K562 (cell line): Measurements from ENCODE around the gene TNIP1. TPM values are rescaled to one million over a fixed set of nuclear protein-coding genes. Genes with fewer than 3 reads are reported as not detected.

Experiments
- ATAC-seq: fragments of 200-7000 bp; cut with Tn5 transposase; 3 replicates; pipeline ENCODE4 v1.9.1; 2020; ENCODE audit warnings: moderate library complexity
- BruUV-seq: library from RNA; stranded (reverse); fragments of 400-500 nt; replicated peaks from 2 replicates; lab custom pipeline; 2021; lab: Mats Ljungman, UMichigan
- CTCF ChIA-PET: fragments of 300-600 bp; formaldehyde crosslinking; extraction: SDS; loops from one replicate; lab custom pipeline; 2021; ENCODE audit warnings: low intra/inter-chr PET ratio; lab: Yijun Ruan, JAX
- POLR2A ChIA-PET: fragments of 300-600, 350-650 bp; sonication (Branson Sonifier 250); formaldehyde crosslinking; extraction: SDS; loops from one replicate; lab custom pipeline; 2021; ENCODE audit warnings: antibody characterized with exemption, inconsistent platforms; lab: Yijun Ruan, JAX
- DNase-seq, 4 experiments: peaks; one replicate each; pipeline versions ENCODE4 v3.0.0 to v3.0.0-alpha.2; 2011 to 2018; ENCODE audit warnings: low spot score in 3 of 4, mixed read lengths in 3 of 4; ENCODE audit errors: extremely low read depth in 1 of 4
- FAIRE-seq: peaks from 2 replicates; lab custom pipeline; 2011; peaks lifted over from hg19 to GRCh38; lab: Jason Lieb, UNC
- H2AFZ ChIP-seq: 2 replicates; pipeline ENCODE4 v1.6.0; 2011; ENCODE audit warnings: low read depth, low read length, control low read depth, inconsistent platforms
- H3K27ac ChIP-seq: fragments of 200-600 bp; 3 replicates; pipeline ENCODE4 v1.8.0; 2011; ENCODE audit warnings: low read depth, mild to moderate bottlenecking, control low read depth, inconsistent platforms, low read length, moderate library complexity, mixed read lengths; ENCODE audit errors: extremely low read depth
- H3K27me3 ChIP-seq, 2 experiments: fragments of 300-600 bp in 1 of 2; 2 replicates in 1 of 2; 3 replicates in 1 of 2; pipeline versions ENCODE4 v1.6.0 to v1.8.0; 2011; ENCODE audit warnings: inconsistent platforms in 2 of 2, low read length in 2 of 2, mild to moderate bottlenecking in 1 of 2, mixed read lengths in 1 of 2, moderate library complexity in 1 of 2; ENCODE audit not compliant: control insufficient read depth in 2 of 2, insufficient read depth in 2 of 2
- H3K36me3 ChIP-seq: fragments of 300-600 bp; 3 replicates; pipeline ENCODE4 v1.8.0; 2011; ENCODE audit warnings: mild to moderate bottlenecking, low read length, inconsistent platforms; ENCODE audit not compliant: control insufficient read depth, insufficient read depth
- H3K4me1 ChIP-seq, 2 experiments: fragments of 200-600 bp in 1 of 2; replicated peaks in 1 of 2; 2 replicates in 1 of 2; 3 replicates in 1 of 2; pipeline versions ENCODE4 v1.5.1 to v1.8.0; 2011; ENCODE audit warnings: inconsistent platforms in 2 of 2, low read length in 2 of 2, mild to moderate bottlenecking in 1 of 2, mixed read lengths in 1 of 2, moderate library complexity in 1 of 2; ENCODE audit not compliant: control insufficient read depth in 2 of 2, insufficient read depth in 2 of 2
- H3K4me2 ChIP-seq: 2 replicates; pipeline ENCODE4 v1.6.1; 2011; ENCODE audit warnings: low read length, control low read depth, inconsistent platforms, mixed read lengths; ENCODE audit not compliant: insufficient read depth
- H3K4me3 ChIP-seq: fragments of 200-600 bp; sonication (generic), shearing (Covaris generic); 2 replicates; pipeline ENCODE4 v1.5.1; 2016; ENCODE audit warnings: control low read depth, inconsistent platforms
- H3K79me2 ChIP-seq: fragments of 200-600 bp; 3 replicates; pipeline ENCODE4 v1.8.0; 2011; ENCODE audit warnings: low read length, inconsistent platforms; ENCODE audit not compliant: control insufficient read depth, insufficient read depth
- H3K9ac ChIP-seq, 2 experiments: 2 replicates each; pipeline versions ENCODE4 v1.6.0 to v1.6.1; 2011; ENCODE audit warnings: low read depth in 2 of 2, low read length in 2 of 2, control low read depth in 1 of 2, inconsistent platforms in 1 of 2, mild to moderate bottlenecking in 1 of 2, mixed read lengths in 1 of 2; ENCODE audit not compliant: insufficient read depth in 1 of 2
- H3K9me1 ChIP-seq: one replicate; pipeline ENCODE4 v1.6.0; 2011; ENCODE audit warnings: inconsistent platforms, mild to moderate bottlenecking, low read length, moderate library complexity; ENCODE audit not compliant: control insufficient read depth, insufficient read depth
- H3K9me3 ChIP-seq: replicated peaks from 2 replicates; pipeline ENCODE4 v1.5.1; 2011; ENCODE audit warnings: low read depth, low read length, inconsistent platforms; ENCODE audit not compliant: control insufficient read depth, insufficient read depth
- H4K20me1 ChIP-seq: replicated peaks from 2 replicates; pipeline ENCODE4 v1.6.1; 2011; ENCODE audit warnings: low read length, inconsistent platforms, mixed read lengths; ENCODE audit not compliant: control insufficient read depth, insufficient read depth
- CHD2 ChIP-seq: IDR thresholded peaks from 2 replicates; pipeline ENCODE4 v1.6.1; 2011; ENCODE audit warnings: low read depth, low read length
- GTF2A2 ChIP-seq: IDR thresholded peaks from 2 replicates; pipeline ENCODE4 v1.6.1; 2016; ENCODE audit warnings: mild to moderate bottlenecking, missing genetic modification characterization, missing compliant biosample characterization
- HOXB6 ChIP-seq: fragments of 250-450 bp; sonication (Bioruptor Pico); IDR thresholded peaks from 2 replicates; pipeline ENCODE4 v1.5.1; 2022; ENCODE audit warnings: mild to moderate bottlenecking, borderline replicate concordance
- KAT2B ChIP-seq: IDR thresholded peaks from one replicate; pipeline ENCODE4 v1.6.1; 2012; ENCODE audit warnings: low read depth, mild to moderate bottlenecking, control low read depth, inconsistent platforms, low read length, moderate library complexity
- MCM2 ChIP-seq: fragments of 450-650 bp; IDR thresholded peaks from 2 replicates; pipeline ENCODE4 v1.6.1; 2017; ENCODE audit warnings: low read depth, mild to moderate bottlenecking
- NBN ChIP-seq: fragments of 450-650 bp; IDR thresholded peaks from 2 replicates; pipeline ENCODE4 v1.6.1; 2016; ENCODE audit warnings: low read depth, mild to moderate bottlenecking
- PTTG1 ChIP-seq: fragments of 450-650 bp; IDR thresholded peaks from 2 replicates; pipeline ENCODE4 v1.6.1; 2016; ENCODE audit warnings: low read depth, mild to moderate bottlenecking, missing genetic modification characterization, missing compliant biosample characterization
- SIN3B ChIP-seq: fragments of 450-650 bp; IDR thresholded peaks from 2 replicates; pipeline ENCODE4 v1.6.1; 2017; ENCODE audit warnings: low read depth, mild to moderate bottlenecking, moderate library complexity
- TAF1 ChIP-seq: IDR thresholded peaks from 2 replicates; pipeline ENCODE4 v1.6.1; 2011; ENCODE audit warnings: mild to moderate bottlenecking, low read length, moderate library complexity; ENCODE audit not compliant: insufficient read depth, control insufficient read depth, severe bottlenecking; ENCODE audit errors: extremely low read depth
- whole genome bisulfite sequencing: fragments of 100-300 bp; shearing (Covaris generic); methylation state at CpG from one replicate; pipeline ENCODE4 v1.1.6; 2016; ENCODE audit warnings: low coverage, mixed read lengths; ENCODE audit not compliant: insufficient coverage; ENCODE audit errors: missing lambda C conversion rate; 5-methylcytosine and 5-hydroxymethylcytosine counted together
- in situ Hi-C: fragments of 300-500 bp; cut with MboI; formaldehyde crosslinking; loops from 4 replicates; pipeline ENCODE4 v1.15.0; 2018; ENCODE audit warnings: inconsistent platforms, mixed read lengths
- intact Hi-C: fragments of 100-400 bp; cut with micrococcal nuclease; formaldehyde crosslinking; loops from 2 replicates; pipeline ENCODE4 v1.14.2; 2022
- polyA plus RNA-seq, 8 experiments: library from polyadenylated mRNA; depleted of rRNA in 4 of 8; stranded (reverse) in 5 of 8; unstranded in 3 of 8; fragments of >200 nt; fragmentation: Nextera tagmentation in 2 of 8; fragmentation: Illumina TruSeq in 1 of 8; extraction: Ambion mirVana in 2 of 8; extraction: Trizol in 1 of 8; gene quantifications; 2 replicates each; pipeline versions ENCODE4 v1.2.1 to v1.2.3, GENCODE V29; 2011 to 2014; ENCODE audit warnings: inconsistent platforms in 1 of 8, missing spikeins in 1 of 8
- total RNA-seq, 7 experiments: library from RNA; depleted of rRNA in 6 of 7; stranded (reverse); fragments of >200 nt in 6 of 7; fragmentation: Illumina TruSeq in 2 of 7; extraction: Trizol in 2 of 7; gene quantifications; 2 replicates each; pipeline versions ENCODE4 v1.2.1 to v1.2.3, GENCODE V29; 2011 to 2021; ENCODE audit warnings: low replicate concordance in 1 of 7
- TF ChIP-seq, protein P1 (sequence below): sonication (generic); formaldehyde crosslinking; IDR thresholded peaks from 2 replicates; pipeline ENCODE4 v1.9.0; 2022; ENCODE audit warnings: mild to moderate bottlenecking, missing genetic modification reagents

Gene TNIP1
- total and polyA plus RNA-seq, 9 of the 15 experiments (the other 6 are each of a cell fraction or from before 2014, with no cell fraction given): 0.46 to 41.0 (median 24.6) TPM

DNA sequence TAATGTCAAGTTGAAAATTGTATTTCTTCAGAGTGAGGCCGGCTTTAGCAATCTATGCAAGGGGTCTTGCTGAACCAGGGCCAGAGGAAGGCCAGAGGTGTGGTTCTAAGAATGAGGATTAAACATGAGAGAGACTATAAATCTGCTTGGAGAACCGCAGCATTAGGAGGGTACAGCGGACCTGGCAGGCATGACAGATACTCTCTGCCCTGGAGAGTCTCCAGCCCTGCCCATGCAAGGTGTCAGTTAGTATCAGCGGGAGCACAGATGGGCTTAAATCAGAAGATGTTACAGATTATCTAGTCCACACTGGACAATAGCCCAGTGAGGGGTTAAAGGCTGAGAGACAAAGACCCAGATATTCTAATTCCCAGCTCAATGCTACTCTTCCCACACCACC lies 71.9 kb downstream of the TNIP1 start:
- ChIA-PET POLR2A (interaction anchor here (0.6 to 0.7 kb wide), 2 partner anchors 74 to 810 kb away, joined by 3 read pairs; no protein-coding TSS in a partner anchor), CTCF (no interaction called here)
- Histone ChIP-seq H3K27me3 (no peaks in the 10 kb centered on the region), H3K9me1 (no peaks in the 10 kb centered on the region), H3K4me2 (no peak overlapping the region), H3K4me1 (peaks cover 4 to 24% of the 10 kb centered on the region in 2 experiments; a peak in 4 of 5 replicates), H4K20me1 (no peaks in the 10 kb centered on the region), H3K79me2 (no peaks in the 10 kb centered on the region), H3K9ac (no peak overlapping the region), H2AFZ (peak overlapping the region; percentile 72), H3K27ac (no peak overlapping the region), H3K9me3 (no peaks in the 10 kb centered on the region), H3K36me3 (no peaks in the 10 kb centered on the region), H3K4me3 (no peak overlapping the region)
- TF ChIP-seq PTTG1 (tag) (no peak), HOXB6 (CRISPR knock-in tag) (no peak), SIN3B (no peak), NBN (no peak), TAF1 (no peak), MCM2 (no peak), GTF2A2 (tag) (no peak), KAT2B (no peak), CHD2 (no peak)
- TF ChIP-seq, protein P1, sequence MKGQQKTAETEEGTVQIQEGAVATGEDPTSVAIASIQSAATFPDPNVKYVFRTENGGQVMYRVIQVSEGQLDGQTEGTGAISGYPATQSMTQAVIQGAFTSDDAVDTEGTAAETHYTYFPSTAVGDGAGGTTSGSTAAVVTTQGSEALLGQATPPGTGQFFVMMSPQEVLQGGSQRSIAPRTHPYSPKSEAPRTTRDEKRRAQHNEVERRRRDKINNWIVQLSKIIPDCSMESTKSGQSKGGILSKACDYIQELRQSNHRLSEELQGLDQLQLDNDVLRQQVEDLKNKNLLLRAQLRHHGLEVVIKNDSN (CRISPR knock-in tag): no peak
- in situ Hi-C loops: no loop called here
- 49% methylated on average over 4 of the region's 4 CpGs for WGBS
- ATAC-seq: no peak
- intact Hi-C loops: no loop called here
- no TSS peak for BruUV-seq
- FAIRE-seq: no peak
- no peak for DNase-seq
